Esophagus muscularis mucosa (tissue), 4 donors: ENCODE data around the gene HADHB. TPM values are rescaled to one million over a fixed set of nuclear protein-coding genes. Genes with fewer than 3 reads are reported as not detected.
A peak's percentile ranks its signal among the peaks of the same experiment; 100 is the strongest.

Experiments
- DNase-seq: peaks from one replicate; pipeline ENCODE4 v3.0.0-alpha.2; 2017; ENCODE audit errors: extremely low spot score
- H3K27ac ChIP-seq, 4 donors: fragments of 200-600 bp; sonication (generic); replicated peaks in 1 of 4; 1 replicate in 3 of 4; 2 replicates in 1 of 4; pipeline ENCODE4 v1.5.1; 2016 to 2019; ENCODE audit warnings: mild to moderate bottlenecking in 1 of 4
- H3K27me3 ChIP-seq, 4 donors: fragments of 200-600 bp; sonication (generic); one replicate each; pipeline versions ENCODE4 v1.5.1 to v1.6.0; 2016 to 2019
- H3K36me3 ChIP-seq, 4 donors: fragments of 200-600 bp; sonication (generic); one replicate each; pipeline ENCODE4 v1.5.1; 2016 to 2019
- H3K4me1 ChIP-seq, 4 donors: fragments of 200-600 bp; sonication (generic); one replicate each; pipeline ENCODE4 v1.5.1; 2016 to 2019
- H3K4me3 ChIP-seq, 4 donors: fragments of 200-600 bp; sonication (generic); 1 replicate in 2 of 4; 2 replicates in 2 of 4; pipeline ENCODE4 v1.5.1; 2016 to 2019; ENCODE audit warnings: mild to moderate bottlenecking in 4 of 4, moderate library complexity in 1 of 4
- H3K9me3 ChIP-seq, 4 donors: fragments of 200-600 bp; sonication (generic); 1 replicate in 3 of 4; 2 replicates in 1 of 4; pipeline ENCODE4 v1.5.1; 2016 to 2019
- EP300 ChIP-seq: sonication (generic); formaldehyde crosslinking; IDR thresholded peaks from one replicate; pipeline ENCODE4 v1.6.1; 2017; ENCODE audit warnings: antibody characterized with exemption
- POLR2A ChIP-seq: fragments of 450-650 bp; IDR thresholded peaks from one replicate; pipeline ENCODE4 v1.6.1; 2017; ENCODE audit warnings: antibody characterized with exemption, moderate library complexity, mild to moderate bottlenecking, low read depth
- POLR2AphosphoS5 ChIP-seq, 2 donors: sonication (generic); formaldehyde crosslinking; IDR thresholded peaks; one replicate each; pipeline ENCODE4 v1.6.1; 2017; ENCODE audit warnings: antibody characterized with exemption in 2 of 2
- WGBS: methylation state at CpG from one replicate; pipeline ENCODE4 v1.1.5; 2018; 5-methylcytosine and 5-hydroxymethylcytosine counted together
- intact Hi-C: fragments of 100-400 bp; cut with DNase I; formaldehyde crosslinking; loops from one replicate; pipeline ENCODE4 v1.15.1; 2023
- total RNA-seq, 4 donors: library from RNA; depleted of rRNA; stranded (reverse); fragments of >200 nt; gene quantifications; one replicate each; pipeline versions ENCODE4 v1.1.0 to v1.2.1, GENCODE V29; 2016
- TF ChIP-seq, protein P1 (sequence below), 3 experiments: fragments of 200-600 bp in 2 of 3; fragments of 450-650 bp in 1 of 3; sonication (generic) in 2 of 3; IDR thresholded peaks; one replicate each; pipeline ENCODE4 v1.5.1; 2017 to 2019; ENCODE audit warnings: antibody characterized with exemption in 3 of 3, mild to moderate bottlenecking in 2 of 3, moderate library complexity in 1 of 3

Gene HADHB
- total RNA-seq, 4 donors from 2014 or later: 163 to 399 (median 192) TPM

DNA sequence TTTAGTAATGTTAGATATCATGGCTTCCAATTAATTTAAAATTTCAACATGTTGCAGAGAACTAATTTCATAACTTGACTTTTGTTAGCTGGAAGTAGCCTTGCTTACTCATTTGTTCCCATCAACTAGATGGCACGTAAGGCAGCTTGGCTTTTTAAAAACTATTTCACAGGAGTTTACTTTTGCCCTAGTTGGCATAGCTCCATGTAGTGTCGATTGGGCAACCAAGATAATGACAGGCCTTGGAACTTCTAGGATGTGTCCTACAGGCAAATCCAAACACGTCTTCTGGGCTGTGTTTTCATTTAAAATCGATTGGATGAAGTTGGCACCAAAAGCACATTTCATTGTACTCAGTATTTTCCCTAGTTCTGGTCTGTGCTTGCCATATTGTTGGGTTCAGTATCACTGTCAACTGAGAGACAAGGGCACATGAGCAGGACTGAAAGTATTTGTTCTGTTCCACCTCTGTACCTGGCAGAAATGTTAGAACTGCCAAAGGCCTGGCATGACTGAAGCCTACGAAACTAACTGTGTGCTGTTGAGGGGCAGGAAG is 29.4 kb downstream of the HADHB start:
- TF ChIP-seq, protein P1, sequence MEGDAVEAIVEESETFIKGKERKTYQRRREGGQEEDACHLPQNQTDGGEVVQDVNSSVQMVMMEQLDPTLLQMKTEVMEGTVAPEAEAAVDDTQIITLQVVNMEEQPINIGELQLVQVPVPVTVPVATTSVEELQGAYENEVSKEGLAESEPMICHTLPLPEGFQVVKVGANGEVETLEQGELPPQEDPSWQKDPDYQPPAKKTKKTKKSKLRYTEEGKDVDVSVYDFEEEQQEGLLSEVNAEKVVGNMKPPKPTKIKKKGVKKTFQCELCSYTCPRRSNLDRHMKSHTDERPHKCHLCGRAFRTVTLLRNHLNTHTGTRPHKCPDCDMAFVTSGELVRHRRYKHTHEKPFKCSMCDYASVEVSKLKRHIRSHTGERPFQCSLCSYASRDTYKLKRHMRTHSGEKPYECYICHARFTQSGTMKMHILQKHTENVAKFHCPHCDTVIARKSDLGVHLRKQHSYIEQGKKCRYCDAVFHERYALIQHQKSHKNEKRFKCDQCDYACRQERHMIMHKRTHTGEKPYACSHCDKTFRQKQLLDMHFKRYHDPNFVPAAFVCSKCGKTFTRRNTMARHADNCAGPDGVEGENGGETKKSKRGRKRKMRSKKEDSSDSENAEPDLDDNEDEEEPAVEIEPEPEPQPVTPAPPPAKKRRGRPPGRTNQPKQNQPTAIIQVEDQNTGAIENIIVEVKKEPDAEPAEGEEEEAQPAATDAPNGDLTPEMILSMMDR (IDR thresholded peaks at IDR 0.05): no peak
- peak; percentile 77 to 96 for TF ChIP-seq POLR2AphosphoS5 (IDR thresholded peaks at IDR 0.05)
- TF ChIP-seq EP300: peak; percentile 74
- Histone ChIP-seq H3K27ac (peak overlapping the region; percentile 65 to 82 (median 74)), H3K4me1 (peaks cover 32 to 44% (median 39%) of the 10 kb centered on the region in 4 donors), H3K4me3 (peak overlapping the region in 1 of 4 donors; percentile 8), H3K27me3 (no peaks in the 10 kb centered on the region), H3K9me3 (no peaks in the 10 kb centered on the region), H3K36me3 (peaks cover 10 to 57% (median 39%) of the 10 kb centered on the region in 4 donors)
- intact Hi-C loops: no loop called here
- peak; percentile 94 for DNase-seq
- 15% methylated on average over 5 of the region's 5 CpGs for WGBS

DNA sequence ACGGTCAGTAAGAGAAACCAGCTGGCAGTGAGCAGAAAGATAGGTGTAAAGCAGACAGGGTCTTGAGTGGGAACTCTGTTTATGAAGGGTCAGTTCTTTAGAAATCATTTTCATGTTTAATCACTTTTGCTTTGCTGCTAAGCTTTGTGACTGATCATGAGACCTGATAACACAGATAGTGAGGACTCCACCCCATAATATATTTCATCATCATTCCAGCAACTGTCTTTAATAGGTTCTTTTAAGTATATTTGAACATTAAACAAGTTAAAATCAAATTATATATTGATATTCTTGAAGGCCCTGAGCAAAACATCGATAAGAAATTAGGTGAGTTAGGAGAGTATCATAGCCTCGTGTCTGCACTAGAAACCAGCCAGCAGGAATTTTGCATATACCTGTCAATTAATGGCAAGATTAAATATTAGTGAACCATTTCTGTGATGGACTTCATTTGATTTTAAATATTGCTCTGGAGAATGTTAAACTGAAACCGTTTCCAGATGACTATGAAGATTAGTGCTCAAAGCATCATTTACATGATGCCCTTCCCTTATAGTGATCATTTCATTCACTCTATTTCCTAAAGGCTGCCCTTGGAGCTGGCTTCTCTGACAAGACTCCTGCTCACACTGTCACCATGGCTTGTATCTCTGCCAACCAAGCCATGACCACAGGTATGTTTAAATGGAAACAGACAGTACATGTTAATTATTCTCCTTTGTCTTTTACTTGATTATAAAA is 31.9 kb downstream of the HADHB start:
- no peak for DNase-seq
- no peaks in the 10 kb centered on the region for H3K9me3 ChIP-seq
- H3K36me3 ChIP-seq: peaks cover 25 to 71% (median 60%) of the 10 kb centered on the region in 4 donors
- TF ChIP-seq, protein P1 (IDR thresholded peaks at IDR 0.05): no peak
- TF ChIP-seq POLR2AphosphoS5 (IDR thresholded peaks at IDR 0.05) (no peak), EP300 (no peak), POLR2A (no peak)
- H3K4me1 ChIP-seq: peaks cover 29 to 41% (median 33%) of the 10 kb centered on the region in 4 donors
- peak overlapping the region in 1 of 4 donors; percentile 17 for H3K27ac ChIP-seq
- WGBS: 84% methylated on average over 4 of the region's 4 CpGs
- no peak overlapping the region for H3K4me3 ChIP-seq
- no peaks in the 10 kb centered on the region for H3K27me3 ChIP-seq
- intact Hi-C loops: loop anchor here (5.0 kb wide), 1 partner anchor 34 kb away; the partner anchor contains the start of genes HADHA and HADHB

DNA sequence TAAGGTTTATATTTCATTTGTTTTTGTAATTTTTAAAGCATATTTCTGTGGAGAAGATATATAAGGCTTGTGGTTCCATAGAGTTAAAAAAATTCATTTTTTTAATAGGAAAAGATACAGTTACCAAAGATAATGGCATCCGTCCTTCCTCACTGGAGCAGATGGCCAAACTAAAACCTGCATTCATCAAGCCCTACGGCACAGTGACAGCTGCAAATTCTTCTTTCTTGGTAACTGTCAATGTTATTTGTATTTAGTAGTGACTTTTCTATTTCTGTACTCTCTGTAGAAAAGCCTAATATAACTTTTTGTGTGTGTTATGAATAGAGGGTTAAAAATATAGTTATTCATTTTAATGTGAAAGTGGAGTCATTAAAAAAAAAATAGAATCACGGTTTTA is 35.1 kb downstream of the HADHB start:
- 93% methylated on average over 3 of the region's 3 CpGs for WGBS
- Histone ChIP-seq H3K27me3 (no peaks in the 10 kb centered on the region), H3K4me1 (peaks cover 4 to 14% (median 8%) of the 10 kb centered on the region in 4 donors), H3K36me3 (peaks cover 47 to 97% (median 86%) of the 10 kb centered on the region in 4 donors), H3K4me3 (no peak overlapping the region), H3K9me3 (no peaks in the 10 kb centered on the region), H3K27ac (no peak overlapping the region)
- DNase-seq: no peak
- intact Hi-C loops: loop anchor here (5.0 kb wide), 1 partner anchor 38 kb away; the partner anchor contains the start of genes HADHA and HADHB
- no peak for TF ChIP-seq POLR2AphosphoS5 (IDR thresholded peaks at IDR 0.05)
- TF ChIP-seq, protein P1 (IDR thresholded peaks at IDR 0.05): no peak
- no peak for TF ChIP-seq EP300
- no peak for TF ChIP-seq POLR2A

DNA sequence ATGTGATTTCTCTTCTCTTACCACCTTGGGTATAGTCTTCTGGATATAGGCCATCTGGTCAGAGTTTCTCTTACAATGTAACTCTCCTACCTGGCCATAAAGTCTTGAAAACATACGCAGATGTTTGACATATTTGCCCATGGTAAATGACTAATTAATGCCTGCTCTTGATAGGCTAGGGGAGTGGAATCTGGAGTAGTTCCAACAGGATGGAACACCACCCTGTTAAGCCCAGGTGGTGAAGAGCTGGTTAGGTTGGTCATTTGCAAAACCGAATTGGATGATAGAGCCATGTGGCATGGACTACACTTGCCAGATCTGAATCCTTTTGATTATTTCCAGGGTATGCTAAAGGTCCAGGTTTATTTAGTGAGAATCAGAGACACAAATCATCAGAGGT is 36.5 kb downstream of the HADHB start:
- Histone ChIP-seq H3K9me3 (no peaks in the 10 kb centered on the region), H3K27ac (no peak overlapping the region), H3K36me3 (peaks cover 56 to 100% (median 96%) of the 10 kb centered on the region in 4 donors), H3K4me3 (no peak overlapping the region), H3K4me1 (peaks cover 0 to 4% (median 0%) of the 10 kb centered on the region in 4 donors), H3K27me3 (no peaks in the 10 kb centered on the region)
- DNase-seq: no peak
- WGBS: 95% methylated on average over 2 of the region's 2 CpGs
- TF ChIP-seq POLR2AphosphoS5 (IDR thresholded peaks at IDR 0.05): no peak
- no peak for TF ChIP-seq EP300
- TF ChIP-seq, protein P1 (IDR thresholded peaks at IDR 0.05): no peak
- no peak for TF ChIP-seq POLR2A
- intact Hi-C loops: no loop called here
